Mucosa of stomach (tissue), 1 donor: ENCODE data around the gene RNF217.
A peak's percentile ranks its signal among the peaks of the same experiment; 100 is the strongest.
"Not testable (repeated sequence)": the region's sequence is repeated elsewhere in the genome, so short reads cannot be mapped to it uniquely, and the experiment has no call there.

Experiments
- H3K27me3 ChIP-seq: one replicate; pipeline ENCODE4 v1.7.0; 2013; ENCODE audit warnings: mild to moderate bottlenecking, low read length; ENCODE audit not compliant: control insufficient read depth, insufficient read depth
- H3K36me3 ChIP-seq: one replicate; pipeline ENCODE4 v1.7.0; 2013; ENCODE audit warnings: low read length; ENCODE audit not compliant: control insufficient read depth, insufficient read depth
- H3K4me1 ChIP-seq: one replicate; pipeline ENCODE4 v1.7.0; 2013; ENCODE audit warnings: mild to moderate bottlenecking, low read length; ENCODE audit not compliant: control insufficient read depth, insufficient read depth
- H3K4me3 ChIP-seq: one replicate; pipeline ENCODE4 v1.7.0; 2013; ENCODE audit warnings: low read length
- H3K9ac ChIP-seq: one replicate; pipeline ENCODE4 v1.7.0; 2013; ENCODE audit warnings: mild to moderate bottlenecking, low read length, moderate library complexity
- H3K9me3 ChIP-seq: one replicate; pipeline ENCODE4 v1.7.0; 2013; ENCODE audit warnings: mild to moderate bottlenecking, low read length, moderate library complexity; ENCODE audit not compliant: control insufficient read depth
- donor health status: Pancreatic carcinoma.

Gene RNF217, protein sequence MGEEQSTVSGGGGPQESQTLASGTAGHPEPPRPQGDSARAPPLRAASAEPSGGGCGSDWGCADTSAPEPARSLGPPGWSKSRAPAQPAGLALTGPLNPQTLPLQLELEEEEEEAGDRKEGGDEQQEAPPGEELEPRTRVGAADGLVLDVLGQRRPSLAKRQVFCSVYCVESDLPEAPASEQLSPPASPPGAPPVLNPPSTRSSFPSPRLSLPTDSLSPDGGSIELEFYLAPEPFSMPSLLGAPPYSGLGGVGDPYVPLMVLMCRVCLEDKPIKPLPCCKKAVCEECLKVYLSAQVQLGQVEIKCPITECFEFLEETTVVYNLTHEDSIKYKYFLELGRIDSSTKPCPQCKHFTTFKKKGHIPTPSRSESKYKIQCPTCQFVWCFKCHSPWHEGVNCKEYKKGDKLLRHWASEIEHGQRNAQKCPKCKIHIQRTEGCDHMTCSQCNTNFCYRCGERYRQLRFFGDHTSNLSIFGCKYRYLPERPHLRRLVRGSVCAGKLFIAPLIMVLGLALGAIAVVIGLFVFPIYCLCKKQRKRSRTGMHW

DNA sequence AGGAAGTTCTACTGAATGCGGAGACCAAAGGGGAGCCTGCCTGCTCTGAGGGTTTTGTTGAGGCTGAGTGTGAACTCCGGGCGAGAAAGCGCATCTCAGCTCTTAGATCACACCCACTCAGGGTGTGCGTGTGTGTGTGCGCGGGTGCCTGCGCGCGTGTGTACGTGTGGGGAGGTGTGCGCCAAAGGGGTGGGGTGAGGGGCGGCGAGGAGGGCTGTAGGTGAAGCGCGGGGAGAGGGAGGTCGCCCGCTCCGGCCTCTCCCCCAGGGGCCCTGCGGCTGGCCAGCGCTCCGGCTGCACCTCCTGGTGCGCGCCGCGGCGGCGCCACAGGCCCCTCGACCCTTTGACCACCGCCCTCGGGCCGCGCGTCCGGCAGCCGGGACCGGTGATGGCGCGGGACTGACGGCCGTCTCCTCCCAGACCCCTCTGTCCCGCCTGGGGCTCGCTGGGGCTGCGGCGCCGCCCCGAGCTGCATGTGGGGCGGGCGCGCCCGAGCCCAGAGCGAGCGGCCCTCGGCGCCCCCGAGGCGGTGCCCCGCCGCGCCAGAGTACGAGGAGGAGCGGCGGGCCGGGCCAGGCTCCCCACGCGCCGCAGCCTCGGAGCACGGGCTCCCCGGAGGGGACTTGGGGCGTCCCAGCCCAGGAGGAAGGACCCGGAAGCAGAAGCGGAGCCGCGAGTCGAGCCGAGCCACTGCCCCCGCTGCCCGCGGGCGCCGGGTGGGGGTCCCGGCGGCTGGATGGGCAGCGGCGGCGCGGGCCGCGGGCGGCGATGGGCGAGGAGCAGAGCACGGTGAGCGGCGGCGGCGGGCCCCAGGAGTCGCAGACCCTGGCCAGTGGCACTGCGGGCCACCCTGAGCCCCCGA is at the start of gene RNF217:
Gene RNF217 (plus strand): TSS at position 661 of the 862 bp plus-strand sequence. CDS start 108 bp downstream, at position 769.
- H3K36me3 ChIP-seq = no peaks in the 10 kb centered on the region
- H3K4me1 ChIP-seq = no peaks in the 10 kb centered on the region
- peak within 1 kb of the TSS; percentile 82 for H3K9ac ChIP-seq
- H3K4me3 ChIP-seq = peak within 1 kb of the TSS; percentile 63
- no peaks in the 10 kb centered on the region for H3K9me3 ChIP-seq
- no peaks in the 10 kb centered on the region for H3K27me3 ChIP-seq

DNA sequence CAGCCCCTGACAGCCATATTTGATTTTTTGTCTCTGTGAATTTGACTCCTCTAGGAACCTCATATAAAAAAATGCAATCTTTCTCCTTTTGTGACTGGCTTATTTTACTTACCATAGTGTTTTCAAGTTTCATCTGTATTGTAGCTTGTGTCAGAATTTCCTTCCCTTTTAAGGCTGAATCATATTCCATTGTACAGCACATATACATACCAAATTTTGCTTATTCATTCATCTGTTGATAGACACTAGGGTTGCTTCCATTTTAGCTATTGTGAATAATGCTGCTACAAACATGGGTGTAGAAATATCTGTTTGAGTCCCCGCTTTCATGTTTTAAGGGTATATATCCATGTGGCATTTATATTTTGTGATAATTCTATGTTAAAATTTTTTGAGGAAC is 49.2 kb upstream of the RNF217 start:
- Histone ChIP-seq H3K9ac (no peak overlapping the region), H3K27me3 (no peaks in the 10 kb centered on the region), H3K4me3 (no peak overlapping the region), H3K36me3 (no peaks in the 10 kb centered on the region), H3K4me1 (no peaks in the 10 kb centered on the region), H3K9me3 (no peaks in the 10 kb centered on the region)

DNA sequence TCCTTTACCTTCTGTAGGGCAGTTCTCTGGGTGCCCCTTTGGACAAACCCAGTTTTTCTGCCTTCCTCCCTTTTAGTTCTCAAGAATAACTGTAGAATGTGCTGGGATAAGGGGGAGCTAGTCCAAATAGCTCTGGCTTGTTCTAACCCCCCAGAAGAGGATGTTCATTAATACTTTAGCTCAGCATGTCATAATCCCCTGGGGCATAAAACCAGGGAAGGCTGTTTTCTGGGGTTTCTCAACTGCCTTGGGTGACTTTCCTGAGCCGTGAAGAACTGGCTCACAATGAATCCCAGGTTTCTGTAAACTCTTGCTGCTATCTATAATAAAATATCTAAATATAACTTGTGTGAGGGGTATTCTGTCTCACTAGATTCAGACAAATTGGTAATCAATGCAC is 44.5 kb upstream of the RNF217 start:
- H3K9me3 ChIP-seq = no peaks in the 10 kb centered on the region

DNA sequence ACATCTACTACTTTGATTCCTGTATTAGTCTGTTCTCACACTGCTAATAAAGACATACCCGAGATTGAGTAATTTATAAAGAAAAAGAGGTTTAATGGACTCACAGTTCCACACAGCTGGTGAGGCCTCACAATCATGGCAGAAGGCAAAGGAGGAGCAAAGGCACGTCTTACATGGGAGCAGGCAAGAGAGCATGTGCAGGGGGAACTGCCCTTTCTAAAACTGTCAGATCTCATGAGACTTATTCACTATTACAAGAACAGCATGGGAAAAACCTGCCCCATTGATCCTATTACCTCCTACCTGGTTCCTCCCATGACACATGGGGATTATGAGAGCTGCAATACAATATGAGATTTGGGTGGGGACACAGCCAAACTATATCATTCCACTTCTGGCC is 42.5 kb upstream of the RNF217 start:
- H3K4me3 ChIP-seq, H3K27me3 ChIP-seq, H3K9me3 ChIP-seq, H3K9ac ChIP-seq, H3K4me1 ChIP-seq, H3K36me3 ChIP-seq: not testable (repeated sequence)

More for the DNA sequence above, 44.5 kb upstream of the RNF217 start:
- Histone ChIP-seq H3K4me1 (no peaks in the 10 kb centered on the region), H3K36me3 (no peaks in the 10 kb centered on the region), H3K27me3 (no peaks in the 10 kb centered on the region), H3K4me3 (no peak overlapping the region), H3K9ac (no peak overlapping the region)

DNA sequence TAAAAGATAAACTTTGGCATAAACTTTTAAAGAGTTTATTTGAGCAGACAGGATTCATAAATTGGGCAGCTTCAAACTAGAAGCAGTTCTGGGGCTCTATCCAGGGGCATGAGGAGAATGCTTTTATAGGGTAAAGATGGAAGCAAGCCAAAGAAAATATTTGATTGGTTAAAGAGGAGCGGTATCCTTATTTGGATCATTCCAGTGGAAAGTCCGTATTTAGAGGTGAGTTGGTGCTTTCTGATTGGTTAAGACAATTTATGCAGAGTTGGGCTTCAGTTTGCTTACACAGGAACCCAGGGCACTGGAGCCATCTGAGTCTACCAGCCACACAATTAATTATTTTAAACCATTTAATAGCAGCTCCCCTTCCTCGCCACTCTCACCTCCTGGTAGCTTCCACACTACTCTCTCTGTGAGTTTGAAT is 37.9 kb upstream of the RNF217 start:
- Histone ChIP-seq H3K4me1 (no peaks in the 10 kb centered on the region), H3K9ac (no peak overlapping the region), H3K9me3 (no peaks in the 10 kb centered on the region), H3K4me3 (no peak overlapping the region), H3K36me3 (no peaks in the 10 kb centered on the region), H3K27me3 (no peaks in the 10 kb centered on the region)

DNA sequence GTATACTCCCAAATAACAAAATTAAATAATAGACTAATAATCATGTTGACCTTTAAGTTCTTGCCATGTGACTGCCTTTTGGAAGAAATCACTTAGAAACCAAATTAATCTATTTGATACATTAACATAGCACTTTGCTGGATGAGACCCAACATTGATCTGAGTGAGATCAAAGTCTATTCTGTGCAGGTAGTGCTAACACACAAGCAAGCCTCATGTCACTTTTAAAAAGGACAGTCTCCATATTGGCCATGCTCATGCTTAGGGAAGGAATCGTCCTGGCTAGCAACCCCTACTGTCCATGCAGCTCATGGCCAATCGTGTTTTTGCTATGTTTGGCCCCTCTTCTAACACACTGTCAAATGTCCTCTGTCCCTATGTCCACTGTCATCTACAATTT is 35.8 kb upstream of the RNF217 start:
- Histone ChIP-seq H3K9me3 (no peaks in the 10 kb centered on the region), H3K9ac (no peak overlapping the region), H3K4me1 (no peaks in the 10 kb centered on the region), H3K27me3 (no peaks in the 10 kb centered on the region), H3K4me3 (no peak overlapping the region), H3K36me3 (no peaks in the 10 kb centered on the region)

DNA sequence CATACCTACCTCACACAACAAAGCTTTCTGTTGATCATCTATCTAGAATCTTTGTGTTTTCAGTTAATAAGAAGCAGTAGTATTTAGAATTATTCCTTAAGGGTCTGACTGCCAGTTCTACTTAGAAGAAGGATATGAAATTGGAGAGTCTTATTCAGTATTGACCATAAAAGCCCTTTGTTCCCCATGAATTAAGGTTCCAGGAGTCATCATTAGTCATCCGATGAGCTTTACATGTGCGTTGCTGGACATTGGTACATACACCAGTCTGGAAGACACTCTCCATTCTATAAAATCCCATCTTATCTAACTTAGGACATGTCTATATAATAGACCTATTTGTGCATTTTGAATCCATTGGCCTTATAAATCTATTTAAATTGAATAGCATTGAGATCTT is 34.4 kb upstream of the RNF217 start:
- H3K27me3 ChIP-seq = no peaks in the 10 kb centered on the region
- H3K9me3 ChIP-seq = no peaks in the 10 kb centered on the region
- H3K4me3 ChIP-seq = no peak overlapping the region
- H3K4me1 ChIP-seq = no peaks in the 10 kb centered on the region
- H3K36me3 ChIP-seq = no peaks in the 10 kb centered on the region
- no peak overlapping the region for H3K9ac ChIP-seq

DNA sequence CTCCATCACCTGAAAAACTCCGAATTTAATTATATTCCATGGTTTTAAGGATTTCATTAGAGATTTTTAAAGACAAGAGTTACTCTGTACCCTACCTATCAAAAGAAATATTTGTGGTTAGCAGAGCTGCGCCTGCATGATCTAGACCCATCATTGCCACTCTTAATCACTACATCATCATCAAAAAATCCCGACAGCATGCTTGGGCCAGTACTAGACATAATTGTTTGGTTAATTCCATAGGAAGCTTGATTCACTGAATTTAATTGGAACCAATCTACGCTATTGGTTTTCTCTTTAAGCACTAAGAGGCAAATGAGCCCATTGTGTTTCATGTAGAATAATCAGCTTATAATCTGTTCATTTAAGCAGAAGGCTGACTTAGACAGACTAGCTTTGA is 33.4 kb upstream of the RNF217 start:
- no peaks in the 10 kb centered on the region for H3K9me3 ChIP-seq
- no peaks in the 10 kb centered on the region for H3K27me3 ChIP-seq
- no peak overlapping the region for H3K4me3 ChIP-seq
- H3K4me1 ChIP-seq = no peaks in the 10 kb centered on the region
- H3K36me3 ChIP-seq = no peaks in the 10 kb centered on the region
- no peak overlapping the region for H3K9ac ChIP-seq

DNA sequence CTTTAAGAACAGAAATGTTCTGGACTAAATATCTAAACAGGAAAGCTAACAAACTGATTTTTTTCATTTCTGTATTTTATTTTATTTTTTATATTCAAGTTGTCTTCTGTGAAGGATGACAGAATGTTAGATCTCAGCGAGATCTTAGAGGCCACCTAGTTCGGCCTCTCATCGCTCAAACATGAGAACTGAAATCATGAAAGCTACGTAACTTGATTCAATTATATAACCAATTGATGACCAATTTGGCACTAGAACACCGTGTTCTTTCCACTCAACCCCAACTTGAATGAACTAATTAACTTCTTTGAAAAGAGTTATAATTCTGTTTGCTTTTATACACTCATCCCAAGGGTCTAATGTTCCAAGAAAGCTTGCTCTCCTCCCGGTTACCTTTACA is 24.6 kb upstream of the RNF217 start:
- no peak overlapping the region for H3K4me3 ChIP-seq
- no peaks in the 10 kb centered on the region for H3K36me3 ChIP-seq
- H3K9me3 ChIP-seq = no peaks in the 10 kb centered on the region
- H3K9ac ChIP-seq = no peak overlapping the region
- no peaks in the 10 kb centered on the region for H3K27me3 ChIP-seq
- no peaks in the 10 kb centered on the region for H3K4me1 ChIP-seq

DNA sequence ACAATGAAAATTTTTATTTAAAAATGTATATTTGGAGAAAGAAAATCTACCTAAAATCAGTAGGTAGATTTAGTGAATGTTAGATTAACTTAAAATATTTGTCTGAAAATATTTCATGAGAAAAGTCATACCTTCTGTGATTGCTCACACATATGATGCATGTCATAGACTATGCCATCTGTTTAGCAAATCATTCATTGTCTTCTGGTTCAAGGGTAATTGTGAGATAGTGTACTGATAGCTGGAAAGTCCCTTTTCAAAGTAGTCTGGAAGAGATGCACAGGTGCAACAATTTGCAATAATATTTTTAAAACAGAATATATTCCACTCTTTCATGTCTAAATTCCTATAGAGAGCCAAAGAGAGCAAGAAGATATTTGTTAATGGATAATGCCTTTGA is 21.0 kb upstream of the RNF217 start:
- Histone ChIP-seq H3K27me3 (no peaks in the 10 kb centered on the region), H3K4me3 (no peak overlapping the region), H3K9me3 (no peaks in the 10 kb centered on the region), H3K36me3 (no peaks in the 10 kb centered on the region), H3K9ac (no peak overlapping the region), H3K4me1 (no peaks in the 10 kb centered on the region)

DNA sequence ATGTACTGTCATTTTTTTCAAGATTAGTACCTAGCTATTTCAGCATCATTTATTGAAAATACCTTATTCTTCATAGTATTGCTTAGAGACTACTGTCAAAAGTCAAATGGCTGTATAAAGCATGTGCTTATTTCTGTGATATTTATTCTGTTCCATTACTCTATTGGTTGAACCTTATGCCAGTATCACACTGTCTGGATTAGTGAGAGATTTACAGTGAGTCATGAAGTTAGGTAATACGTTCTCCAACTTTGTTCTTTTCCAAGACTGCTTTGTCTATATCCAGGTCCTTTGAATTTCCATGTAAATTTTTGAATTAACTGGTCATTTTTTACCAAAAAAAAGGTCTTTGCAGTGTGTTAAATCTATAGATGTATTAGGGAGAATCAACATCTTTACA is 18.6 kb upstream of the RNF217 start:
- Histone ChIP-seq H3K4me3 (no peak overlapping the region), H3K4me1 (no peaks in the 10 kb centered on the region), H3K27me3 (no peaks in the 10 kb centered on the region), H3K9me3 (no peaks in the 10 kb centered on the region), H3K9ac (no peak overlapping the region), H3K36me3 (no peaks in the 10 kb centered on the region)

DNA sequence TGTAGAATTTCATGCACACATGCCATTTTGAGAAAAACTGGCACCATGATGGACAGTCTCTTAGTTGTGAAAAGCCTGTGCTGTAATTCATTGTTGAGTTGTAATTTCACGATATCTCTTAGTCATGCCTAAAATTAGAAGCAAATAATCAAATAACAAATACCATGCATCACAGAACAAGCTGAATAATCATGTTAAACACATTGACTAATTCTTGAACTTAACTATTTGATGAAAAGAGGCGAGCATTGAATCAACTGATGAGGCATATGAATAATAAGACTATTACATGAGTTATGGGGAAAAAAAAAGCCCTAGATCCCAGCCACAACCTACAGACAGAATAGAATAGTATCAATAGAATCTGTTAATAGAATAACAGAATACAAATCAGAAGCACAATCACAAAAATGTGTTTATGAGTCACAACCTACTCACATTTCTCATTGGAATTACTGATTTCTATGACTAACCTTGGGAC is 14.2 kb upstream of the RNF217 start:
- Histone ChIP-seq H3K9ac (no peak overlapping the region), H3K4me1 (no peaks in the 10 kb centered on the region), H3K27me3 (no peaks in the 10 kb centered on the region), H3K4me3 (no peak overlapping the region), H3K36me3 (no peaks in the 10 kb centered on the region), H3K9me3 (no peaks in the 10 kb centered on the region)
